GM10248 (cell line): ENCODE data around the gene AK2.

Experiments
- CTCF ChIA-PET: fragments of 300-600 bp; sonication (Branson Sonifier 250); formaldehyde crosslinking; extraction: SDS; loops from one replicate; lab custom pipeline; 2021; ENCODE audit warnings: antibody characterized with exemption; lab: Yijun Ruan, JAX
- POLR2A ChIA-PET: fragments of 350-650 bp; sonication (Branson Sonifier 250); formaldehyde crosslinking; extraction: SDS; loops from one replicate; lab custom pipeline; 2020; ENCODE audit warnings: antibody characterized with exemption; lab: Yijun Ruan, JAX
- DNase-seq: peaks from one replicate; pipeline ENCODE4 v3.0.0; 2012; ENCODE audit errors: extremely low spot score
- TF ChIP-seq, protein P1 (sequence below): IDR thresholded peaks from 2 replicates; pipeline ENCODE4 v1.5.1; 2012; ENCODE audit warnings: mild to moderate bottlenecking, low read depth; ENCODE audit errors: extremely low read depth, missing control alignments, control extremely low read depth

The AK2 gene

DNA sequence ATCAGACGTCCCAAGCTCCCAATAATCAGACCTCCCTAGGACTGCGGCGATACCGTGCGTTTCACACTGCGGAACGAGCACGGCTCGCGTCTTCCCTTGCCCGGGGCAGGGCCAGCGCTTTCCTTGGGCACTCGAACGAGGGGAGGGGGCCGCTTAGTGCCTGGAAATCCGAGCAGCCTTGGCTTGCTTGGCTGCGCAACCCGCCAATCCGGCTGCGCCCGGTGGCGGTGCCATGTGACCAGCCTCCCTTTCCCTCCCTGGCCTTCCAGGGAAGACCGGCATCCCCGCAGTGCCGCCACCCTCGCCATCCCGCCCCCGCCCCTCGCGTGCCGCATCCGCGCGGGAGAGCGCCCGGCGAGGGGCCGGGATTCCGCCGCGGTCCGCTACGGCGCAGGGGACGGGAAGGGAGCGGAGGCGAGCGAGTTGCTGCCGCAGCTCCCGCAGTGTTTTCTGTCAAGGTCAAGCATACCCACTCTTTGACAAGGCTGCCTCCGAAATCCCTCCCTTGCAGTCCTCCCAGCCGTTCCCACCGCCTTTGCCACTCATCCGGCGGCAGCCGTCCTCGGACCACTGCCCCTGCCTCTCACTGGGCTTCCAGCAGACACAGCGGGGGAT, 63.8 kb downstream of the AK2 start:
- DNase-seq, result no peak
- CTCF ChIA-PET, result no interaction called here
- TF ChIP-seq, protein P1, sequence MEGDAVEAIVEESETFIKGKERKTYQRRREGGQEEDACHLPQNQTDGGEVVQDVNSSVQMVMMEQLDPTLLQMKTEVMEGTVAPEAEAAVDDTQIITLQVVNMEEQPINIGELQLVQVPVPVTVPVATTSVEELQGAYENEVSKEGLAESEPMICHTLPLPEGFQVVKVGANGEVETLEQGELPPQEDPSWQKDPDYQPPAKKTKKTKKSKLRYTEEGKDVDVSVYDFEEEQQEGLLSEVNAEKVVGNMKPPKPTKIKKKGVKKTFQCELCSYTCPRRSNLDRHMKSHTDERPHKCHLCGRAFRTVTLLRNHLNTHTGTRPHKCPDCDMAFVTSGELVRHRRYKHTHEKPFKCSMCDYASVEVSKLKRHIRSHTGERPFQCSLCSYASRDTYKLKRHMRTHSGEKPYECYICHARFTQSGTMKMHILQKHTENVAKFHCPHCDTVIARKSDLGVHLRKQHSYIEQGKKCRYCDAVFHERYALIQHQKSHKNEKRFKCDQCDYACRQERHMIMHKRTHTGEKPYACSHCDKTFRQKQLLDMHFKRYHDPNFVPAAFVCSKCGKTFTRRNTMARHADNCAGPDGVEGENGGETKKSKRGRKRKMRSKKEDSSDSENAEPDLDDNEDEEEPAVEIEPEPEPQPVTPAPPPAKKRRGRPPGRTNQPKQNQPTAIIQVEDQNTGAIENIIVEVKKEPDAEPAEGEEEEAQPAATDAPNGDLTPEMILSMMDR, result no peak
- POLR2A ChIA-PET, result no interaction called here

DNA sequence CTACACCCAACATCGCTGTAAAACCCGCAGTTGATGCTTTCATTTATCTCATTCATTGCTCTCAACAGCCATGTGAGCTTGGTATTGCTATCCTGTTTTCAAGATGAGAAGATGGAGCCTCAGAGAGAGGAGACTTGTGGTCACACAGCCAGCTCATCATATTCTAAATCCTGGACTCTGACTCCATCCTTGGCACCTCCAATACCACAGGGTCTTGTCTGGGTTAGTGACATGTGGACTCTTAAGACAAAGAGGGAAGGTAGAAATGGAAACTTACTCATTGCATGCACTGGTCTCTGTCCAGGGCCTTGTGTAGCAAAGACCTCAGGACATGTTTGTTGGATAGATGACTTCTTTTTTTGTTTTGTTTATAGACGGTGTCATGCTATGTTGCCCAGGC, 65.1 kb downstream of the AK2 start:
- TF ChIP-seq, protein P1, result no peak
- CTCF ChIA-PET, result interaction anchor here (1.0 to 2.3 kb wide), 2 partner anchors 9 to 10 kb away, joined by 3 to 8 read pairs; no protein-coding TSS in a partner anchor
- no peak for DNase-seq
- POLR2A ChIA-PET, result no interaction called here

DNA sequence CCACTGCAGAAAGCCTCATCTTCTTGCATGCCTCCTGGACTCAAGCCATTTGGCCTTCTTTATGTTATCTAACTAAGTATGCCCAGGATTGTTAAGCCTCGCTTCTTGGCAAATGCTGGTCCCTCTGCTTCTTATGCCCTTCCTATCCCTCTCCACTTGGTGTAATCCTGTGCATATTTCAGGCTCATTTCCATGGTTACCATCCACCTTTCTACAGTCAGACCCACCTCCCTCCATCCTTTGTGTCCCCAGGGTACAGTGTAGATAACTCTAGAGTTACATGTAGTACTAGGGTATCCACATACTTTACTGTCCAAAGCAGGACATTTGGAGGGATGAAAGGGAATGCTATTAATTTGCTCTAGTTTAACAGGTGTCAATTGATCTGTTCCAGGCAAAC, 65.5 kb downstream of the AK2 start:
- CTCF ChIA-PET, result interaction anchor here (1.8 to 2.3 kb wide), 2 partner anchors 10 to 21 kb away, joined by 6 to 8 read pairs; no protein-coding TSS in a partner anchor
- POLR2A ChIA-PET, result interaction anchor here (0.5 kb wide), 1 partner anchor 54 kb away, joined by 5 read pairs; no protein-coding TSS in a partner anchor
- DNase-seq, result no peak
- TF ChIP-seq, protein P1, result no peak

DNA sequence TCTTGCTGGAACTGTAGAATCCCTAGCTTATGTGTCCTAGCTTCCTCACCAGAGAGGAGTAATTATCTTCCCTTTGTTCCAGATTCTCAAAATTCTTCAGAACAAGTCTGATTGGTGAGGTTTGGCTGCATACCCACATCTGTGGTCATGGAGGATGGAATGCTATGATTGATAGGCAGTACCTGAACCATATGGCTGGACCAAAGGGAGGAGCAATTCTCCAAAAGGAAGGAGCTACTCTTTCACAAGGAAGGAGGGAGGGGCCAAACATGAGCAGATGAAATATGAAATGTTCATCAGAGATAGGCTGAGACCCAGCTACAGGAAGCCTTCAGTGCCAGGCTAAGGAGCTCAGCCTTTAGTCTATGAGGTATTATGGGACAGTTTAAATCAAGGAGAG, 67.1 kb downstream of the AK2 start:
- ChIA-PET CTCF (interaction anchor here (0.9 to 2.3 kb wide), 3 partner anchors 12 to 36 kb away, joined by 3 to 8 read pairs (median 6); no protein-coding TSS in a partner anchor), POLR2A (interaction anchor here (0.6 to 0.7 kb wide), 2 partner anchors 7 to 23 kb away, joined by 3 read pairs; no protein-coding TSS in a partner anchor)
- no peak for DNase-seq
- TF ChIP-seq, protein P1, result no peak

DNA sequence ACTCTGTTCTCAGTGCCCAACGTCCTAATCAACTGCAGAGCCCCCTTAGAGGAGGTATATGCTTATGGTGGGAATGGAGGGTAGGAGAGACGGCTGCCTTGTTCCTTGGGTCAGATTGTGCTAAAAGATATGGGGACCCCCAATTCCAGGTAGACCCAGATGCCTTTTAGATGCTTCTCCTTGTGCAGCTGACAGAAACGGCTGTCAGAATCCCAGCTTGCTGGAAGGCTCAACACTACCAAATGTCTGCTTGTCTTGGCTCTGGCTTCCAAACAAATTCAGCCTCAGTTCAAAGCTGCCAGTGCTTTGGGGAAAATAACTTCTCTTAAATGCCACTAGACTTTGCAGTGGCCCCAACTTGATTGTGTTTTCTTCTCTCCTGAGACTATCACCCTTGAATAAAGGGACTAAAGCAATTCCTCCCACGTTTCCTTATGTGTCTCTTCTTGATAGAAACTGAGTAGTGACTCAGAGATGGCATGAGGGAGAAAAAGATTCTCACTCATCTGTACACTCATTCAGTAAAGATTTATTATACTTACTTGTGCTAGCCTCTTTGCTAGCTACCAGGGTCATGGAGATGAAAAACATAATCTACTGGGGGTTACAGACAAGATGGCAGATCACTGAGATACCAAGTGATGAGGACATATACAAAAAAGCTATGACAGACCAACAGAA, 68.7 kb downstream of the AK2 start:
- ChIA-PET POLR2A (interaction anchor here (0.7 kb wide), 1 partner anchor 13 kb away, joined by 4 read pairs; no protein-coding TSS in a partner anchor), CTCF (interaction anchor here (1.1 kb wide), 1 partner anchor 24 kb away, joined by 3 read pairs; no protein-coding TSS in a partner anchor)
- TF ChIP-seq, protein P1, result no peak
- no peak for DNase-seq

DNA sequence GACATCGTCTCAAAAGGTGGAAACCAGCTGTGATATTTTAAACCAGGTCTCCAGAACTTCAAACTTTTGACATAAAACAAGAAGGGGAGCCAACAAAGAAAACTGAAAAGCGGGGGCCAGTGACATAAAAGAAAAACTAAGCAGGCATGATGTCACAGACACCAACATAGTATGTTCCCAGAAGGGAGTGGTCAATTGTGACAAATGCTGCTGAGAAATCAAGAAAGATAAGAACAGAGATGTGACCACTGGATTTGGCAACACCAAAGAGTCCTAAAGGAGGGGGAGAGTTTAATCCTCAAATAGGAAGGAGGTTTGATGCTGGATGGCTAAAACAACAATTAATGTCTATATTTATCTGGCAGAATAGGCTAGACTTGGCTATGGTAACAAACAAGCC, 69.8 kb downstream of the AK2 start:
- ChIA-PET CTCF (interaction anchor here (1.4 kb wide), 1 partner anchor 11 kb away, joined by 5 read pairs; no protein-coding TSS in a partner anchor), POLR2A (no interaction called here)
- no peak for DNase-seq
- TF ChIP-seq, protein P1, result no peak
